Keratinocyte (primary cell): ENCODE measurements around the gene RAB6A. TPM values are rescaled to one million over a fixed set of nuclear protein-coding genes. Genes with fewer than 3 reads are reported as not detected.
"Not testable (repeated sequence)": the region's sequence is repeated elsewhere in the genome, so short reads cannot be mapped to it uniquely, and the experiment has no call there.

ENCODE experiments used
- DNase-seq: peaks from one replicate; pipeline ENCODE4 v3.0.0-alpha.2; 2011; ENCODE audit warnings: low read depth, missing footprints, low spot score
- FAIRE-seq: peaks from 2 replicates; lab custom pipeline; 2011; peaks lifted over from hg19 to GRCh38; lab: Jason Lieb, UNC
- H2AFZ ChIP-seq: 2 replicates; pipeline ENCODE4 v1.6.0; 2012; ENCODE audit warnings: low read length, control low read depth, inconsistent platforms; ENCODE audit not compliant: control insufficient read depth
- H3K27ac ChIP-seq: 2 replicates; pipeline ENCODE4 v1.5.1; 2011; ENCODE audit warnings: low read length; ENCODE audit not compliant: control insufficient read depth, insufficient read depth
- H3K27me3 ChIP-seq: 3 replicates; pipeline ENCODE4 v1.6.0; 2011; ENCODE audit warnings: low read length; ENCODE audit not compliant: control insufficient read depth, insufficient read depth; ENCODE audit errors: extremely low read depth
- H3K36me3 ChIP-seq, 2 experiments: 2 replicates in 1 of 2; 3 replicates in 1 of 2; pipeline ENCODE4 v1.5.1; 2011; ENCODE audit warnings: low read length in 2 of 2, mild to moderate bottlenecking in 1 of 2; ENCODE audit not compliant: control insufficient read depth in 2 of 2, insufficient read depth in 2 of 2; ENCODE audit errors: extremely low read depth in 1 of 2
- H3K4me1 ChIP-seq: 3 replicates; pipeline ENCODE4 v1.5.1; 2011; ENCODE audit warnings: low read length; ENCODE audit not compliant: control insufficient read depth, insufficient read depth; ENCODE audit errors: extremely low read depth
- H3K4me2 ChIP-seq: 3 replicates; pipeline ENCODE4 v1.6.0; 2011; ENCODE audit warnings: low read depth, low read length; ENCODE audit not compliant: control insufficient read depth, insufficient read depth; ENCODE audit errors: extremely low read depth
- H3K4me3 ChIP-seq, 3 experiments: fragments of 200-600 bp in 1 of 3; sonication (generic) in 1 of 3; 2 replicates in 2 of 3; 3 replicates in 1 of 3; pipeline ENCODE4 v1.5.1; 2011 to 2016; ENCODE audit warnings: low read length in 3 of 3, mild to moderate bottlenecking in 3 of 3, control low read depth in 2 of 3, inconsistent platforms in 1 of 3, low read depth in 1 of 3, mixed read lengths in 1 of 3, mixed run types in 1 of 3, moderate library complexity in 1 of 3; ENCODE audit not compliant: control insufficient read depth in 2 of 3, insufficient read depth in 2 of 3; ENCODE audit errors: extremely low read depth in 1 of 3
- H3K79me2 ChIP-seq: 2 replicates; pipeline ENCODE4 v1.6.0; 2012; ENCODE audit warnings: low read length; ENCODE audit not compliant: control insufficient read depth, insufficient read depth
- H3K9ac ChIP-seq: 3 replicates; pipeline ENCODE4 v1.6.0; 2011; ENCODE audit warnings: low read length; ENCODE audit not compliant: control insufficient read depth, insufficient read depth; ENCODE audit errors: extremely low read depth
- H3K9me1 ChIP-seq: 3 replicates; pipeline ENCODE4 v1.6.0; 2011; ENCODE audit warnings: low read length; ENCODE audit not compliant: control insufficient read depth, insufficient read depth; ENCODE audit errors: extremely low read depth
- H3K9me3 ChIP-seq: 2 replicates; pipeline ENCODE4 v1.5.1; 2012; ENCODE audit warnings: low read depth, low read length; ENCODE audit not compliant: control insufficient read depth
- H4K20me1 ChIP-seq: 3 replicates; pipeline ENCODE4 v1.6.0; 2011; ENCODE audit warnings: low read length; ENCODE audit not compliant: control insufficient read depth, insufficient read depth; ENCODE audit errors: extremely low read depth
- EZH2 ChIP-seq: IDR thresholded peaks from one replicate; pipeline ENCODE4 v1.6.1; 2012; ENCODE audit warnings: inconsistent platforms, mild to moderate bottlenecking, low read length, moderate library complexity
- dilution Hi-C: fragments of 300-500 bp; cut with MboI; formaldehyde crosslinking; loops from one replicate; pipeline ENCODE4 v1.7.0; 2020; ENCODE audit warnings: low sequenced_read_pairs; ENCODE audit not compliant: extremely low pct_ligation_motif_present
- polyA plus RNA-seq, 5 experiments: library from polyadenylated mRNA; depleted of rRNA in 3 of 5; stranded (reverse) in 3 of 5; stranded (forward) in 1 of 5; unstranded in 1 of 5; fragments of >200 nt; gene quantifications; 1 replicate in 1 of 5; 2 replicates in 3 of 5; 3 replicates in 1 of 5; pipeline versions ENCODE4 v1.2.1 to v1.2.3, GENCODE V29; 2011 to 2012; ENCODE audit warnings: missing spikeins in 2 of 5, low read depth in 1 of 5, low replicate concordance in 1 of 5
- TF ChIP-seq, protein P1 (sequence below), 3 experiments: IDR thresholded peaks in 1 of 3; conservative IDR thresholded peaks in 1 of 3; optimal IDR thresholded peaks in 1 of 3; 2 replicates in 2 of 3; 3 replicates in 1 of 3; pipeline versions ENCODE3 to v1.5.1; 2011; ENCODE audit warnings: low read length in 3 of 3, mild to moderate bottlenecking in 3 of 3, moderate library complexity in 2 of 3, control low read depth in 1 of 3, inconsistent platforms in 1 of 3; ENCODE audit not compliant: insufficient read depth in 2 of 3; ENCODE audit errors: extremely low read depth in 1 of 3

RAB6A gene
- polyA plus RNA-seq, 1 donor (not counting 4 experiments of a cell fraction or from before 2014, with no cell fraction given), result 142 TPM

DNA sequence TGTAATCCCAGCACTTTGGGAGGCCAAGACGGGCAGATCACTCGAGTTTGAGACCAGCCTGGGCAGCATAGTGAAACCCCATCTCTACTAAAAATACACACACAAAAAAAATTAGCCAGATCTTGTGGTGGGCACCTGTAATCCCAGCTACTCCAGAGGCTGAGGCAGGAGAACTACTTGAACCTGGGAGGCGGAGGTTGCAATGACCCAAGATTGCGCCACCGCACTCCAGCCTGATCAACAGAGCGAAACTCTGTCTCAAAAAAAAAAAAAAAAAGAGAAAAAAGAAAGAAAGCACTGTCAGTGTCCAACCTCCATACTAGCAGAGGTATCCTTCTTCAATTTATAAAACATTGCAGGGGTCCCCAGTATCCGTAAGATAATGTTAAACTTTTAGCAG lies 17.8 kb downstream of the RAB6A start:
- no peaks in the 10 kb centered on the region for H3K36me3 ChIP-seq
- H3K79me2 ChIP-seq, result peaks cover 92% of the 10 kb centered on the region
- no peak for DNase-seq
- H3K9me1 ChIP-seq, result no peaks in the 10 kb centered on the region
- H3K9ac ChIP-seq, result no peak overlapping the region
- TF ChIP-seq, protein P1, sequence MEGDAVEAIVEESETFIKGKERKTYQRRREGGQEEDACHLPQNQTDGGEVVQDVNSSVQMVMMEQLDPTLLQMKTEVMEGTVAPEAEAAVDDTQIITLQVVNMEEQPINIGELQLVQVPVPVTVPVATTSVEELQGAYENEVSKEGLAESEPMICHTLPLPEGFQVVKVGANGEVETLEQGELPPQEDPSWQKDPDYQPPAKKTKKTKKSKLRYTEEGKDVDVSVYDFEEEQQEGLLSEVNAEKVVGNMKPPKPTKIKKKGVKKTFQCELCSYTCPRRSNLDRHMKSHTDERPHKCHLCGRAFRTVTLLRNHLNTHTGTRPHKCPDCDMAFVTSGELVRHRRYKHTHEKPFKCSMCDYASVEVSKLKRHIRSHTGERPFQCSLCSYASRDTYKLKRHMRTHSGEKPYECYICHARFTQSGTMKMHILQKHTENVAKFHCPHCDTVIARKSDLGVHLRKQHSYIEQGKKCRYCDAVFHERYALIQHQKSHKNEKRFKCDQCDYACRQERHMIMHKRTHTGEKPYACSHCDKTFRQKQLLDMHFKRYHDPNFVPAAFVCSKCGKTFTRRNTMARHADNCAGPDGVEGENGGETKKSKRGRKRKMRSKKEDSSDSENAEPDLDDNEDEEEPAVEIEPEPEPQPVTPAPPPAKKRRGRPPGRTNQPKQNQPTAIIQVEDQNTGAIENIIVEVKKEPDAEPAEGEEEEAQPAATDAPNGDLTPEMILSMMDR (optimal IDR thresholded peaks at IDR 0.05 in 1 of 3, IDR thresholded peaks at IDR 0.05 in 1 of 3, conservative IDR thresholded peaks at IDR 0.05 in 1 of 3; ENCODE audit: extremely low read depth in 1 of 3, insufficient read depth in 2 of 3, low read length in 3 of 3), result no peak
- TF ChIP-seq EZH2, result no peak
- no peak overlapping the region for H3K27ac ChIP-seq
- no peaks in the 10 kb centered on the region for H3K4me1 ChIP-seq
- no peaks in the 10 kb centered on the region for H3K27me3 ChIP-seq
- peaks cover 10% of the 10 kb centered on the region for H4K20me1 ChIP-seq
- H3K9me3 ChIP-seq, result no peaks in the 10 kb centered on the region
- FAIRE-seq, result no peak
- no peak overlapping the region for H2AFZ ChIP-seq
- H3K4me2 ChIP-seq, result no peak overlapping the region
- no peak overlapping the region for H3K4me3 ChIP-seq
- dilution Hi-C loops, result no loop called here

DNA sequence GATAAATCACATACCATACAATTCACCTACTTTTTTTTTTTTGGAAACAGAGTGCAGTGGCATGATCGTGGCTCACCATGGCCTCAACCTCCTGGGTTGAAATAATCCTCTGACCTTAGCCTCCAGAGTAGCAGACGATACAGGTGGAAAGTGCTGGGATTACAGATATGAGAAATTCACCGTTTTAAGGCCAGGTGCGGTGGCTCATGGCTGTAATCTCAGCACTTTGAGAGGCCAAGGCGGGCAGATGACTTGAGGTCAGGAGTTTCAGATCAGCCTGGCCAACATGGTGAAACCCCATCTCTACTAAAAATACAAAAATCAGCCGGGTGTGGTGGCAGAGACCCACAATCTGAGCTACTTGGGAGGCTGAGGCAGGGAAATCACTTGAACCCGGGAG lies 24.9 kb downstream of the RAB6A start:
- H4K20me1 ChIP-seq, result peaks cover 11% of the 10 kb centered on the region

DNA sequence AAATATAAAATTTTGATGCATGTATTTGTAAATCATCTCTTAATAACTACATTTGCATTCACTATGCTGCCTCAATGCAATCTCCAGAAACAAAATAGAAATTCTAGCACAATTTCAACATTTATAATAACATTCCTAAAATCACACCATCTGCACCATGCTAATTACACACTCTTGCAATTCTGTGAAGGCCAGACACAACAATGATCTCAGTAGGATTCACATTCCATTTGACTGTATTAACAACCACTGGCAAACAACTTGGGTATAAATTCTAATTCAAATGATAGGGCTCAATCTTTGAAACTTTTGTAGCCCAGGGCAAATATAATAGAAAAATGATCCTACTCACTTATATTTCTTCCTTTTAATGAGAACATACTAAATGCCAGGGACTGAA lies 25.9 kb downstream of the RAB6A start:
- no peaks in the 10 kb centered on the region for H3K4me1 ChIP-seq
- H4K20me1 ChIP-seq, result peaks cover 10% of the 10 kb centered on the region
- H3K4me2 ChIP-seq, result no peak overlapping the region

More for the DNA sequence above, 24.9 kb downstream of the RAB6A start:
- H3K27ac ChIP-seq, H3K9me3 ChIP-seq, H3K27me3 ChIP-seq, H3K4me2 ChIP-seq, H2AFZ ChIP-seq, H3K36me3 ChIP-seq, H3K4me1 ChIP-seq, H3K9me1 ChIP-seq, DNase-seq, H3K9ac ChIP-seq, H3K4me3 ChIP-seq, FAIRE-seq, dilution Hi-C loops: not testable (repeated sequence)
- H3K79me2 ChIP-seq, result peaks cover 88% of the 10 kb centered on the region

DNA sequence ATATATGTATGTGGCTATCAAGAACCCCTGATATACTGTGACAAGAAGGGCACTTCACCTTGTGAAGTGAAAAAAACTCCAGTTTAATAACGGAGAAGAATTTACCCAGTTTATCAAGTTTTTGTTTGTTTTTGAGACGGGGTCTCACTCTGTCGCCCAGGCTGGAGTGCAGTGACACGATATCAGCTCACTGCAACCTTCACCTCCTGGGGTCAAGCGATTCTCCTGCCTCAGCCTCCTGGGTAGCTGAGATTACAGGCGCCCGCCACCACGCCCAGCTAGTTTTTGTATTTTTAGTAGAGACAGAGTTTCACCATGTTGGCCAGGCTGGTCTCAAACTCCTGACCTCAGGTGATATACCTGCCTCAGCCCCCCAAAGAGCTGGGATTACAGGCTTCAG lies 26.9 kb downstream of the RAB6A start:
- not testable (repeated sequence) for H3K36me3 ChIP-seq, FAIRE-seq, H4K20me1 ChIP-seq

More for the DNA sequence above, 25.9 kb downstream of the RAB6A start:
- no peak for TF ChIP-seq EZH2
- TF ChIP-seq, protein P1 (optimal IDR thresholded peaks at IDR 0.05 in 1 of 3, IDR thresholded peaks at IDR 0.05 in 1 of 3, conservative IDR thresholded peaks at IDR 0.05 in 1 of 3; ENCODE audit: extremely low read depth in 1 of 3, insufficient read depth in 2 of 3, low read length in 3 of 3), result no peak
- Histone ChIP-seq H3K79me2 (peaks cover 88% of the 10 kb centered on the region), H3K27ac (no peak overlapping the region), H2AFZ (no peak overlapping the region), H3K9ac (no peak overlapping the region), H3K36me3 (peaks cover under 1 to 2% of the 10 kb centered on the region in 2 experiments), H3K27me3 (no peaks in the 10 kb centered on the region), H3K9me3 (no peaks in the 10 kb centered on the region), H3K4me3 (no peak overlapping the region), H3K9me1 (no peaks in the 10 kb centered on the region)
- no peak for DNase-seq
- dilution Hi-C loops, result no loop called here
- no peak for FAIRE-seq

More for the DNA sequence above, 26.9 kb downstream of the RAB6A start:
- H3K4me1 ChIP-seq, H3K4me2 ChIP-seq, H3K9me3 ChIP-seq, DNase-seq, H3K27me3 ChIP-seq, H3K9ac ChIP-seq, H3K4me3 ChIP-seq, H3K9me1 ChIP-seq, dilution Hi-C loops, H3K27ac ChIP-seq, H2AFZ ChIP-seq: not testable (repeated sequence)
- H3K79me2 ChIP-seq, result peaks cover 90% of the 10 kb centered on the region
